PC-9 (cell line): ENCODE results near the gene IFITM10. TPM values are rescaled to one million over a fixed set of nuclear protein-coding genes. Genes with fewer than 3 reads are reported as not detected.

Experiments used
- BruUV-seq: library from RNA; stranded (reverse); fragments of 400-500 nt; replicated peaks from 2 replicates; lab custom pipeline; 2021; lab: Mats Ljungman, UMichigan
- CTCF ChIA-PET: fragments of 300-600 bp; sonication (Branson Sonifier 250); formaldehyde crosslinking; loops from one replicate; lab custom pipeline; 2022; ENCODE audit warnings: antibody characterized with exemption; lab: Charles Lee
- POLR2A ChIA-PET: fragments of 300-600 bp; sonication (Branson Sonifier 250); formaldehyde crosslinking; loops from one replicate; lab custom pipeline; 2022; ENCODE audit warnings: antibody characterized with exemption; ENCODE audit not compliant: unreplicated experiment; lab: Charles Lee
- DNase-seq, 2 experiments: peaks; one replicate each; pipeline versions ENCODE4 v3.0.0 to v3.0.0-alpha.2; 2015 to 2022; ENCODE audit warnings: mixed read lengths in 1 of 2
- H2AFZ ChIP-seq: fragments of 200-600 bp; sonication (generic); 2 replicates; pipeline ENCODE4 v1.8.1; 2017; ENCODE audit warnings: antibody characterized with exemption
- H3F3A ChIP-seq: fragments of 200-600 bp; sonication (generic); 2 replicates; pipeline ENCODE4 v1.8.1; 2017; ENCODE audit warnings: antibody characterized with exemption, mild to moderate bottlenecking, low read depth; ENCODE audit not compliant: insufficient read depth
- H3K27ac ChIP-seq: fragments of 200-600 bp; sonication (generic); 2 replicates; pipeline ENCODE4 v1.6.1; 2016; ENCODE audit warnings: mixed run types
- H3K27me3 ChIP-seq: fragments of 200-600 bp; sonication (generic); 2 replicates; pipeline ENCODE4 v1.6.1; 2016; ENCODE audit warnings: low read depth, mixed run types; ENCODE audit not compliant: insufficient read depth
- H3K36me3 ChIP-seq: fragments of 200-600 bp; sonication (generic); 2 replicates; pipeline ENCODE4 v1.6.1; 2016; ENCODE audit warnings: low read depth, mixed run types
- H3K4me1 ChIP-seq: fragments of 200-600 bp; sonication (generic); replicated peaks from 2 replicates; pipeline ENCODE4 v1.6.1; 2016; ENCODE audit warnings: mixed run types; ENCODE audit not compliant: insufficient read depth
- H3K4me2 ChIP-seq: fragments of 200-600 bp; sonication (generic); 2 replicates; pipeline ENCODE4 v1.6.1; 2017; ENCODE audit warnings: mixed run types
- H3K4me3 ChIP-seq: fragments of 200-600 bp; sonication (generic); 2 replicates; pipeline ENCODE4 v1.6.1; 2016; ENCODE audit warnings: mixed run types
- H3K79me2 ChIP-seq: fragments of 200-600 bp; sonication (generic); 2 replicates; pipeline ENCODE4 v1.6.1; 2017; ENCODE audit warnings: low read depth, mixed run types
- H3K9me2 ChIP-seq: fragments of 200-600 bp; sonication (generic); 2 replicates; pipeline ENCODE4 v1.8.1; 2017; ENCODE audit warnings: mild to moderate bottlenecking; ENCODE audit not compliant: insufficient read depth
- H3K9me3 ChIP-seq: fragments of 200-600 bp; sonication (generic); 2 replicates; pipeline ENCODE4 v1.8.1; 2016; ENCODE audit warnings: low read depth; ENCODE audit not compliant: insufficient read depth
- H4K20me1 ChIP-seq: fragments of 200-600 bp; sonication (generic); 2 replicates; pipeline ENCODE4 v1.8.1; 2017; ENCODE audit not compliant: insufficient read depth
- CTCF ChIP-seq: fragments of 200-600 bp; sonication (generic); conservative IDR thresholded peaks from 2 replicates; pipeline ENCODE4 v1.6.1; 2017; ENCODE audit warnings: mixed run types, antibody characterized with exemption, mild to moderate bottlenecking, moderate library complexity
- EZH2 ChIP-seq: fragments of 200-600 bp; sonication (generic); IDR thresholded peaks from 2 replicates; pipeline ENCODE4 v1.8.0; 2017; ENCODE audit warnings: antibody characterized with exemption, low read depth
- intact Hi-C: fragments of 100-400 bp; cut with micrococcal nuclease; formaldehyde crosslinking; loops from one replicate; pipeline ENCODE4 v1.10.0; 2022; ENCODE audit not compliant: unreplicated experiment
- total RNA-seq: library from RNA; stranded (reverse); gene quantifications from 2 replicates; pipeline ENCODE4 v1.2.3, GENCODE V29; 2021

IFITM10 gene
- total RNA-seq, 1 experiment from 2014 or later = 5.5 TPM

- H3K27me3 ChIP-seq = no peaks in the 10 kb centered on the region
- no peaks in the 10 kb centered on the region for H3K36me3 ChIP-seq
- H3K9me2 ChIP-seq = no peaks in the 10 kb centered on the region
- no peak for DNase-seq
- CTCF ChIA-PET = no interaction called here
- H3K79me2 ChIP-seq = no peaks in the 10 kb centered on the region
- H3K9me3 ChIP-seq = no peaks in the 10 kb centered on the region
- intact Hi-C loops = no loop called here
- H3K4me3 ChIP-seq = no peak overlapping the region
- no TSS peak for BruUV-seq
- H3K4me1 ChIP-seq = no peaks in the 10 kb centered on the region
- TF ChIP-seq CTCF (no peak), EZH2 (no peak)
- H3K4me2 ChIP-seq = no peak overlapping the region
- POLR2A ChIA-PET = no interaction called here
- no peaks in the 10 kb centered on the region for H4K20me1 ChIP-seq
- no peak overlapping the region for H2AFZ ChIP-seq
- no peaks in the 10 kb centered on the region for H3F3A ChIP-seq
- H3K27ac ChIP-seq = no peak overlapping the region
These were observed 32.1 kb downstream of the IFITM10 start for GRCh38 chr11:1718326-1718725.

- Histone ChIP-seq H2AFZ (no peak overlapping the region), H3K4me1 (no peaks in the 10 kb centered on the region), H3K9me3 (no peaks in the 10 kb centered on the region), H3K4me3 (no peak overlapping the region), H3K79me2 (no peaks in the 10 kb centered on the region), H3K27me3 (no peaks in the 10 kb centered on the region), H4K20me1 (no peaks in the 10 kb centered on the region), H3K9me2 (no peaks in the 10 kb centered on the region), H3K4me2 (no peak overlapping the region), H3K36me3 (no peaks in the 10 kb centered on the region), H3F3A (no peaks in the 10 kb centered on the region), H3K27ac (no peak overlapping the region)
- TF ChIP-seq EZH2 (no peak), CTCF (no peak)
- POLR2A ChIA-PET = no interaction called here
- CTCF ChIA-PET = no interaction called here
- no TSS peak for BruUV-seq
- intact Hi-C loops = no loop called here
- no peak for DNase-seq
These were observed 32.6 kb downstream of the IFITM10 start for GRCh38 chr11:1717745-1718144.

GRCh38 chr11:1714908-1715885, 35.2 kb downstream of the IFITM10 start:
- Histone ChIP-seq H3K36me3 (no peaks in the 10 kb centered on the region), H3K27ac (no peak overlapping the region), H3K4me2 (no peak overlapping the region), H3K9me3 (no peaks in the 10 kb centered on the region), H2AFZ (no peak overlapping the region), H3K9me2 (no peaks in the 10 kb centered on the region), H3K4me3 (no peak overlapping the region), H3K27me3 (no peaks in the 10 kb centered on the region), H4K20me1 (no peaks in the 10 kb centered on the region), H3K4me1 (no peaks in the 10 kb centered on the region), H3K79me2 (no peaks in the 10 kb centered on the region), H3F3A (no peaks in the 10 kb centered on the region)
- no TSS peak for BruUV-seq
- intact Hi-C loops = no loop called here
- no peak for DNase-seq
- CTCF ChIA-PET = no interaction called here
- no peak for TF ChIP-seq CTCF
- no peak for TF ChIP-seq EZH2
- POLR2A ChIA-PET = no interaction called here
